ENCODE results near the gene BRD1.

The BRD1 gene

DNA sequence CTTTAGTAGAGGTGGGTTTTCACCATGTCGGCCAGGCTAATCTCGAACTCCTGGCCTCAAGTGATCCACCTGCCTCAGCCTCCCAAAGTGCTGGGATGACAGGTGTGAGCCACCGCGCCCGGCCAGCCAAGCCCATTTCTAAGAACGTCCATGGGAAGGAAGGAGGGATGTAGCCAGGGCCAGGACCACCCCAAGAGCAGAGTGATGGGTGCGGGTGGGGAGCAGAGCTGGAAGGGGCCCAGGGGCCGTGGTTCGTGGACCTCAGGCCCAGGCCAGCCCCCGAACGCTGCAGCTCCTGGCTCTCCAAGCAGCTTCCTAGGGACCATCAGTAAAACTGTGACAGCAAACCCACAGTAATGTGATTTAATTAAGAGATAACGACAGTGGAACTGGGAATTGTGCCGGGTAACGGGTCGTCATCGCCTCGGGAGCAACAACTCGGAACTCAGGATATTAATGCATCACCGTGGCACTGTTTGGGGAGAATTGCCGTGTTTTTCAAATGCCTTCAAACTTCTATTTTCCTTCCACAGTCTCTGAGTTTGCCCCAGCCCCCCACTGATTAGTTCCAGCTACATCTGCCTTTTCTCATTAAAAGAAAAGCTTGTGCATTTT, 74.3 kb downstream of the BRD1 start:
- no peak for DNase-seq (ENCODE audit: low read depth in 2 of 2)

DNA sequence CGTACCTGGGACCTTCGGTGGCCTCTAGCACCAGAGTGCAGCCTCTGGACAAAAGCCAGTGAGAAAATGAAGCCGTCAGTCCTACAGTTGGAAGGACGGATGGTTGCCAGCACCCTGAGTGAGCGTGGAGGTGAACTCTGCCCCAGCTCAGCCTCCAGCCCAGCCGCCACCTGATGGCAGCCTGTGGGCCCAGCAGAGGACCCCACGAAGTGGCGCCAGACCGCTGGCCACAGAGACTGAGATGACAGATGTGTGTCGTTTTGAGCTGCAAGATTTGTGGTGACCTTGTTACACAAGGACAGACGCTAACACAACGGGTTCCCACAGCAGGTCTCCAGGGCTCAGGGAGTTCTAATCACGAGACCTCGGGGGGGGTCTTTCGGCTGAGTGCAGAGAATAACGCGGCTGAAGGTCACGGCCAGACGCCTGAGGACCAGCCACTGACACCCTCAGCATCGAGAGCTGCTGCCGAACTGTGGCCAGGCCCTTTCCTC, 75.0 kb downstream of the BRD1 start:
- no peak for DNase-seq (ENCODE audit: low read depth in 2 of 2)

DNA sequence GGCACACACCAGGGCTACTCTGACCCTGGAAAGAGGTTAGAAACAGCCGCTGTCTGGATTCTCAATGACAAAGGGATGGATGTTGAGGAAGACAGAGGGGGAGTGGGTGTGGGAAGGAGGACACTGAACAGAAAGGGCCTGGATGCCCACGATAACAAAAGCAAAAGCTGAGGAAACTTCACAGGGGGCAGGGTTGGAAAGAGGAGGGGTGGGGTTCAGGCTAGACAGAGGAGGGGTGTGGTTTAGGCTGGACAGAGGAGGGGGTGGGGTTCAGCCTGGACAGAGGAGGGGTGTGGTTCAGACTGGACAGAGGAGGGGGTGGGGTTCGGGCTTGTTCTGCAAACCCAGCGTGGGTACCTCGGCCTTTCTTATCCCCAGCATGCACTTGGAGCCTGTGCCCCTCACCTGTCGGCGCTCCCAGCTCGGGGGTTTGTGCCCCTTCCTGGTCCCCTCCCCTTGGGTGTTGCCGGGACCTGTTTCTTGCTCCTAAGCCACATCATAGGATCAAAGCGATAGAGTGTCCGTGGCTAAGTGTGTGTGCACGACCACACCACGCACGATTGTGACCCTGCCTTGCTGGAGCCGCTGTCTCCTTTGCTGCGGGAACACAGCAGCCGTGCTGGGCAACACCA, 75.6 kb downstream of the BRD1 start:
- DNase-seq (ENCODE audit: low read depth in 2 of 2) = no peak

DNA sequence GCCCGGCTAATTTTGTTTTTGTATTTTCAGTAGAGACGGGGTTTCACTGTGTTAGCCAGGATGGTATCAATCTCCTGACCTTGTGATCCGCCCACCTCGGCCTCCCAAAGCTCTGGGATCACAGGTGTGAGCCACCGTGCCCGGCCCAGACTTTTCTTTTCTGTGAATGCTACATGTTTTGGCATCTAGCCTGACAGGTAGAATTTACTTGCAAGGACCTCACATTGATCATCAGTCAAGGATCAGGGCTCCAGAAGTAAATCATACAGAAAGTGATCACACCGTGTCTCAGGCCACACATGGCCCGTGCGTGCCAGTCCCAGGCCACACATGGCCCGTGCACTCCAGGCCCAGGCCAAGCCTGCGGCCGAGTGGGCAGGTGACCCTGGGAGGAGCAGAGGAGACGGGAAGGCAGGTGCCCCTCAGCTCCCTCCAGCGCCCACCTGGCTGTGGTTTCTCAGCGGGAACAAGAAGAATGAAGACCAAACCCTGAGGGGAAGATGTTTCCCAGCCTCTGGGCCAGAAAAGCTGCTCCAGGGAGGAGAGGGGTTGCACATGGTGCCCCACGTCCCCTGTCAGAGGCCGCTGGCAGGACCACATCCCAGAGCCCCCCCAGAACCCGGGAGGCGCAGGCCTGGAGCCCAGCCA, 76.2 kb downstream of the BRD1 start:
- DNase-seq (ENCODE audit: low read depth in 2 of 2) = no peak

DNA sequence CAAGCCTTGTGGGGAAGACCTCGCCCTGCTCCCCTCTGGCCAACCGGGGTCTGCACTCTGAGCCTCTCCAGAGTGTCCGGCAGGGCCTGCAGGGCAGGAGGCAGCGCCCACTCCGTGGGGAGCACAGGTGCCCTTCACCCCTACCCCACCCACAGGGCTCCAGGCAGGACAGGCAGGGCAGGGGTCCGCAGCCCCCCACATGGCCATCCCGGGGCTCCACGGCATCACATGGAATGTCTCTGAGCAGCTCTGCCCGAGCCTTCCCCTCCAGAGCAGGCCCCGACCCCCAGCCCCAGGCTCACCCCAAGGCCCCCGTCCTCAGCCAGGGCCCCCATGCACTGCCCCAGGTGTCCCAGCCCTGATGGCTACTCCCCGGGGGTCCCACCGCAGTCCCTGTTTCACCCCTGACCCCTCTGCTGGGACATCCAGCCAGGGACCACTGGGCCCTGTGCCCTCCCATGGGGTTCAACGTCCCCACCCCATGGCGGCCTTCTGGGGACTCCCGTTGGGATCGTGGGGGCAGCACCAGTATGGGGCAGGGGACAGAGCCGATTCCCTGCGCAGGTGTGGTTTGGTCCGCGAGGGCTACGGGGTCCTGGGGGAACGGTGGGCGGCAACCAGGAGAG, 77.7 kb downstream of the BRD1 start:
- DNase-seq (ENCODE audit: low read depth in 2 of 2) = no peak

DNA sequence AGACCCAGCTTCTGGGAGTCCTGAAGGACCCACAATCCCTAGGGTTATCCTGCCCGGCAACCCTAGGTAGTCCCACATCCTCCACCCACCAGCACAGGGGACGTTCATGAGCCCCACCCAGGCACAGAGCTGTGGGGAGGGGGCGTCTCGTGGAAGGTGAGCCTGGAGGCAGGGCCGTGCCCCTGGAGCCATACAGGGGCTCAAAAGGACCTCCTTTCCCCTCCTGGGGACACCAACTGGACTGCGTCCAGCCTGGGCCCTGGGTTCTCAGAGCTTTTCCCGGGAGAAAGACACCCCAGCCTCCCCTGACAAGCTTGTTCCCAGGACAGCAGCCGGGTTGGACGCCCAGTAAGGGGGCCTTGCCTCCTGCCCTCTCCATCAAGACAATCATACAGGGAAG, 78.4 kb downstream of the BRD1 start:
- DNase-seq (ENCODE audit: low read depth in 2 of 2) = no peak

DNA sequence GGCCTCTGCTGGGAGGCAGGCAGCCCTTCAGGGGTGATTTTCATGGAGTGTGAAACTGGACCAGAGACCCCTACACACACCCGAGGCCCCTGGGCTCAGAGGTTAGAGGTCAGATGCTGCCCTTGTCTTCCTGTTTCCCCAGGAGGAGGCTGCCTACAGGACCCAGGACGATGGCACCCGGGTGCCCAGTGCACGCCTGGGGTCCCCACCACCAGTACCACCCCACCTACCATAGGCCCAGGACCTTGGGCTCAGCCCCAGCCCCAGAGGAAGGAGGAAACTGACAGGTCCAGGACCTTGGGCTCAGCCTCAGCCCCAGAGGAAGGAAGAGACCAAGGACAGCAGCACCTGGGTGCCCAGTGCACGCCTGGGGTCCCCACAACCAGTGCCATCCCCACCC, 79.2 kb downstream of the BRD1 start:
- DNase-seq (ENCODE audit: low read depth in 2 of 2) = no peak

DNA sequence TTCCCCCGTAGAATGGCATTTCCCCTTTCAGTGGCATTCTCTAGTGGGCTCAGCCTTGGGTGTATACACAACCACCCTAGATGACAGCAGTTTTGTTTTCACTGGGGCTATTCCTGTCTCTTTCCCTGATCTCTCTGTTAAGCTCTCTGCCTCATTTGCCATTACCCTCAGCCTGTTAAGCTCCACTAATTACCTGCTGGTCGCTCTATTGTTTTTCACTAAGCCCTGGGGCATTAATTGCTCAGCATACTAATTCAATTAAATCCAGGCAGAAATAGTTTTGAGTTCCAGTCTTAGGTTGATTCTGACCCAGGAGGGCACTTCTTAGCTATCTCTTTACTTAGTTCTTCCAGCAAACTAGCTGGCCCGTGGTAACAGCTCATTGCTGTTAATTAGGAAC, 80.0 kb downstream of the BRD1 start:
- DNase-seq (ENCODE audit: low read depth in 2 of 2) = no peak

DNA sequence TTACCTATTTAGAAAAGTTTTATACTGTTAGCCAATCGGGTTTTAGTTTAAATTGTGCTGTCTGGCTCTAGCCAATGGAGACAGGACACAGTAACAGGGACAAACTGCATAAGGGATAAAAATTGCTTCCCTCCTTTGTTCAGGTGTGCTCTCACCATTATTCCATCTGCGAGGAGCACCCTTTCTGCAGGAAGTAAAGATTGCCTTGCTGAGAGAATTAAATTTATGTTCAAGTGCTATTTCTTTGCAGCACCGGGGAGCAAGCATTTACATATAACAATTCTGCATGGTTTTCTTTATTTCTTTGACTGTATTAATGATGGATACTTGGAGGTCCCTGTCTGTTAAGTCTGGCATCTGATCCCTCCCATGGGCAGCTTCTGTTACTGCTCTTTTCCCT, 80.5 kb downstream of the BRD1 start:
- no peak for DNase-seq (ENCODE audit: low read depth in 2 of 2)

DNA sequence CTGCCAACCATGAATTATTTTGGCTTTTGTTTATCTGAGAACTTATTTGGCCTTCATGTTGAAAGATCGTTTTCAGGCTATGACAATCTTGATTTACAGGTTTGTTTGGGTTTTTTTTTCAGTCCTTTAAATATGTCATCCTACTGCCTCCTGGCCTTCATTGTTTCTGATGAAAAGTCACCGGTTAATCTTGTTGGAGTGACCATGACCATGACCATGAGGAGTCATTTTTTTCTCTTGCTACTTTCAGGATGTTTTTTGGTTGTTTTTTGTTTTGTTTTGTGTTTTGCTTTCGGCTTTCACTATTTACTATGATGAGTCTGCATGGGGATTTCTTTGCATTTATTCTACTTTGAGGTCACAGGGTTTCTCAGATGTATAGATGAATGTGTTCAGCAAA, 81.6 kb downstream of the BRD1 start:
- DNase-seq (ENCODE audit: low read depth in 2 of 2) = no peak

DNA sequence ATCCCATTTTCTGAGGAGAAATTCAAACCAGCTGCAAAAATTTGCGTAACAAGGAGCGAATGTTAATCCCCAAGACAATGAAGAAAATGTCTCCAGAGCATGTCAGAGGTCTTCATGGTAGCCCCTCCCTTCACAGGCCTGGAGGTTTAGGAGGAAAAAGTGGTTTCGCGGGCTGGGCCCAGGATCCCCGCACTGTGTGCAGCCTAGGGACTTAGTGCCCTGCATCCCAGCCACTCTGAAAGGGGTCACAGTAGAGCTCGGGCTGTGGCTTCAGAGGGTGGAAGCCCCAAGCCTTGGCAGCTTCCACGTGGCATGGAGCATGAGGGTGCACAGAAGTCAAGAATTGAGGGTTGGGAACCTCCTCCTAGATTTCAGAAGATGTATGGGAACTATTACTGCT, 87.4 kb downstream of the BRD1 start:
- DNase-seq (ENCODE audit: low read depth in 2 of 2) = no peak

DNA sequence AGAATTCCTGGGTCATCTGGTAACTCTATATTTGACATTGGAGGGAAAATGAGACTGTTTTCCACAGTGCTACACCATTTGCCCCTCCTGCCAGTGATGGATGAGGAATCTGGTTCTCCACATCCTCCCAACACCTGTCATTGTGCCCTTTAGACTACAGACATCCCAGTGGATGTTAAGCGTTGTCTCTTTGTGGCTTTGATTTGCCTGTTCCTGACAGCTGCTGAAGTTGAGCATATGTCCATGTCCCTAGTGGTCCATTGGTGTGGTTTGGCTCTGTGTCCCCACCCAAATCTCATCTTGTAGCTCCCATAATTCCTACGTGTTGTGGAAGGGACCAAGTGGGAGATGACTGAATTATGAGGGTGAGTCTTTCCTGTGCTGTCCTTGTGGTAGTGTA, 88.5 kb downstream of the BRD1 start:
- DNase-seq (ENCODE audit: low read depth in 2 of 2) = no peak

DNA sequence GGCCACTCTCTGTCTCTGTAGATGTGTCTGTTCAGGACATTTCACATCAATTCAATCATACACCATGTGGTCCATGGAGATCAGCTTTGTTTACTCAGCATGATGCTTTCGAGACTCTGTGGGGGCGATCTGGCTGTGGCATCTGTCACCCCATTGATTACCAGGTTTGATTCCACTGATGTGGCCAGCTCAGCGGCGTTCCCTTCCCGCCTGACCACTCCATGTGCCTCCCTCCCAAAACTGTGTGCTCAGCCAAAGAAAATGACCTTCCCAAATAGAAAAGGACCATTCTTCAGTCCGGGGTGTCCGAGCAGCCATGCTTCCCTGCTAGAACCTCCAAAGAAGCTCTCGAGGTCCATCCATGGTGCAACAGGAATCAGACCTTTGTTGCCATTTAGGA, 89.1 kb downstream of the BRD1 start:
- DNase-seq (ENCODE audit: low read depth in 2 of 2) = no peak

DNA sequence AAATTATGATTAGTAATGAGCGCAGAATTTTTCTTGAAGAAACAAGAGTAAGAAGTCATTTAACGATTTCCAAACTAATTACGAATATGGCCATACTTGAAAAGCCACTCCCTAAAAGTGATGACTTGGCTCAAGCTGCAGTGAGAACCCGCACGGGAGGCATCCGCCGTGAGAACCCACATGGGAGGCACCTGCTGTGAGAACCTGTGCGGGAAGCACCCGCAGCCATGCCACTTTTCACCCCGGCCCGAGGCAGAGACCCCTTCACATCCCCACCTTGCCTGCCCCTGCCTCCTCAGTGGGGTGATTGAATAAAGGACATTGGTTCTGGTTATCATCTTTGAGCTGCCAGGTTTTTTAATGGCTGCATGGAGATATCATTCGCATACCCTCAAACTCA, 89.7 kb downstream of the BRD1 start:
- DNase-seq (ENCODE audit: low read depth in 2 of 2) = no peak

DNA sequence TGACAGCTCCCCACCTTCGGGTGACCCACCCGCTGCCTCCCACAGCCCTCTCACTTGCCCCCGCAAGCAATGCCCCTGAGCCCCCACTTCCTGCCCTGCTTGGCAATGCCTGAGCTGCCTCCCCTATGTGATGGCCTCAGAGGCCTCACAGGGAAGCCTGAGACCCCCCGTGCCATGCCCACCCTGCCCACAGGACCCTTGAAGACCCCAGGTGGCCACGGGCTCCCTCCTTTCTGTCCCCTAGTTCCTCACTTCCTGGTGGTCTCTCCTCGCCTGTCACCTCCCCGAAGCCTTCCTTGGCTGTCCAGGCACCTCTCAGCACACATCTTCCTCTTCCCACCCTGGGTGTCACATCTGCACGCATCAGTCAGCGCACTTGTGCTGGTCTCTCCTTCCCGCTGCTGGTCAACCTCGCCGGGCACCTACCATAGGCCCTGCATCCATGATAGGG, 90.5 kb downstream of the BRD1 start:
- no peak for DNase-seq (ENCODE audit: low read depth in 2 of 2)

DNA sequence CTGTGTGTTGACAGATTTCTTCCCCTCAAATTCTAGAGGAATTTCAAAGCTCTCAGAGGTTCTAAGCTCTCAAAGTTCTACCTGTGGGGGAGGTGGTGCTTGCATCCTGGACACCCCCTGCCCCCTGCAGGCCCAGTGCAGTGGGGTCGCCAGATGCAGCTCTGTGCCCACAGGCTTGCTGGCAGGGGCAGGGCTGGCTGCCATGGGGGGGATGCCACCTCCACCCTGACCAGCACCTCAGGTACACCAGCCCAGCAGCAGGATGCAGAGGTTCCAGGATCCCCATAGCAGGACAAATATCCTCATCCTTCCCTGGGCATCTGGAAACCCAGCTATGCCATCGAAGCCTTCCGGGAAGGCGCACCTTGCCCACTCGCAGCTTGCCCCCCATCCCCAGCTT, 91.1 kb downstream of the BRD1 start:
- no peak for DNase-seq (ENCODE audit: low read depth in 2 of 2)

DNA sequence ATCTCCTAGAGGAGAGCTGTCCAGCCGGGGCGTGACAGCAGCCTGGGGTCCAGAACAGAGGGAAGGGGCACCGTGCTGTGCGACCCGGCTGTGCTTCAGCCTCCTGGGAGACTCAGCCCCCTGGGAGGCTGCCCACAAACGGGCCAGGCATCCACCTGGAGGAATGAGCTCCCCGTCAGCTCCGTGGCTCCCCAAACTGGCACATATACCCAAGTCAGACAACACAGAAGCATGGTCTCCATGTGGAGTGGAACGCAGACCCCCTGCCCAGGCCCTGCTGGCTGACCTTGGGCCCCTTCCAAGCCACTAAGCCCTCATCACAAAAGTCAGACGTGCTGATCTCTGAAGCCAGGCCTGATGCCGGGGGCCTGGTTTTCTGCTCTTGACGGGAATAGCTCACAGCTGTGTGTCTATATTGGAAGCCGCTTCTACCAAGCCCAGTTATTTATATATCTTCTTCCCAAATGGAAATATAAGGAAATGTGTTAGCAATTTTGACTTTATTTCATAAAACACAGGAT, 91.7 kb downstream of the BRD1 start:
- DNase-seq (ENCODE audit: low read depth in 2 of 2) = no peak

DNA sequence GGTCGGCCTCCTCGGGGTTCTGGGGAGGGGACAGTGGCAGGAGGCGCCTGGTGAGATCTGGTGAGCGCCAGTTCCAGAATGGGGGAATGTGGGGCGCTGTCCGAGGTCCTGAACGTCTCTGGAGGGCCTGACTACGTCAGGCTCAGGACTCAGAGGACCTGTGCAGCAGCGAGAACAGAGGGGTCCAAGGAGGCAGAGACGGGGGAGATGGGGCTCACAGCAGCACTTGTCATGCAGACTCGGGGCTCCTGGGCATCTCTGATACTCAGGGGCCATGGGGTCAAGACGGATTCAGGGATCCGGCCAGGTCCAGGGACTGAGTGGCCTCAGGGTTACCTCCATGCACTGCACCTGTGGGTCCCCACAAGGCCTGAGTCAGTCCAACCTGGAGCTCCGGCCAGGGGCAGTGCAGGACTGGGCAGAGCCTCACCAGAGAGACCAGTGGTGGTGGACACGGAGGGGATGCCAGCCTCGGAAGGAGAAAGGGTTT, 92.2 kb downstream of the BRD1 start:
- DNase-seq (ENCODE audit: low read depth in 2 of 2) = no peak

DNA sequence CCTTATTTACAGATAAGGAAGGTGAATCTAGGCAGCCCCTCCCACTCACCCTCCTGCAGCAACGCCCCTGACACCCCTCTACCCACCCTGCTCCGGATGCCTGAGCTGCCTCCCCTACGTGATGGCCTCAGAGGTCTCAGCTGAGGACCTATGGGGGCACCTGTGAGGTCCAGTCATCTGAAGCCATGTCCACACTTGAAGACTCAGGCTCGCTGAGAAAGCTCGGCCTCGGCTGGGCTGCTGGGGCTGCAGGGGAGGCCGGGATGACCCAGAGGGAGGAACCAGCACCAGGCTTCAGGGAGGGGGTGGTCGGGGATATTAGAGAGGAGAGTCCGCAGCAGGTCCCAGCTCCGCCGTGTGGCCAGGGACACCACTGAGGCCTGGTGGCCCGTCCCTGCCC, 92.8 kb downstream of the BRD1 start:
- no peak for DNase-seq (ENCODE audit: low read depth in 2 of 2)

DNA sequence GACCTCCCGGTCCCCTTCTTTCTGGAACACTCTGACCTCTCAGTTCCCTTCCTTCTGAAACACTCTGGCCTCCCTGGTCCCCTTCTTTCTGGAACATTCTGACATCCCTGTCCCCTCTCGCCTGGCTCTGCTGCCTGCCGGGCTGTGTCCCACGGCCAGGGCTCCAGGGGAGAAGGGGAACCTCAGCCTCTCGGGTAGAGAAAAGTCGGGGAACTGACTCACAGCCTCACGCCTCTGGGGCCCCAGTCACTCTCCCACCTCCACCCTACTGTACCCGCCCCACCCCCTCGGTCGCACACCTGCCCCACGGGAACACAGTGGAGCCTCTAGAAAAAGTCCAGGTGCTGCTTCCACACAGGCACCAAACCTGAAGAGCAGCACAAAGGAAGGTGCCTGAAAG, 93.3 kb downstream of the BRD1 start:
- no peak for DNase-seq (ENCODE audit: low read depth in 2 of 2)

DNA sequence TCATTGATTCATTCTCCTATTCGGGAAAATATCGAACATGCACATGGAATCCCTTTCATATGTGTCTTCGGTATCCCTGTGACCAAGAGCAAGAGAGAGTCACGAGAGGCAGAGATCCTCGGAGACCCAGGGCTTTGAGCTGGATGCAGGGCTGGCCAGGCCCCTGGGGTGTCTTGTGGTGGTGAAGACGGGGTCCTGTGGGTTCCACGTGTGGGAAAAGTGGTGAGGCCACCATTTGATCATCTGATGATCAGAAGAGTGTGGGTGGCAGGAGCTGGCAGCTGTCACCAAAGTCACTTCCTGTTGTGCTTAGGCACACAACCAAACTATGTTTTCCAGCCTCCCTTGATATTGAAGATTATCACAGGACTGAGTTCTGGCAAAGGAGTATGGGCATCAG, 94.0 kb downstream of the BRD1 start:
- DNase-seq (ENCODE audit: low read depth in 2 of 2) = no peak

DNA sequence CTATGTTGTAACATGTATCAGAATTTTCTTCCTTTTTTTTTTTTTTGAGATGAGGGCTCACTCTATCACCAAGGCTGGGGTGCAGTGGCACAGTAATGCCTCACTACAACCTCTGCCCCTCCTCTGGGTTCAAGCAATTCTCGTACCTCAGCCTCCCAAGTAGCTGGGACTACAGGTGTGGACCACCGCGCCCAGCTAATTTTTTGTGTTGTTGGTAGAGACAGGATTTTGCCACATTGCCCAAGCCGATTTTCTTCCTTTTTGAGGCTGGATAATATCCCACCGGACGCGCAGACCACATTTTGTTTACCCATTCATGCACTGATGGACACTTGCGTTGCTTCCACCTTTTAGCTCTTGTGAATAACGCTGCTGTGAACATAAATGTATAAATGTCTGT, 97.0 kb downstream of the BRD1 start:
- DNase-seq (ENCODE audit: low read depth in 2 of 2) = no peak

Measured in stimulated activated CD8-positive, alpha-beta memory T cell treated with anti-CD3 and anti-CD28 coated beads, Interleukin-2, amount 100 ng/mL, for 48 hours (primary cell).